ENCODE results near the gene RFC5.
"Not testable (repeated sequence)": the region's sequence is repeated elsewhere in the genome, so short reads cannot be mapped to it uniquely, and the experiment has no call there.

RFC5 gene

GRCh38 chr12:118016424-118017264 is at the start of gene RFC5:
Gene RFC5, plus strand, starts transcription at chr12:118016703. Its CDS starts 125 bp downstream, at chr12:118016828.
- peak; percentile 96 for DNase-seq

- DNase-seq: no peak
Measured at GRCh38 chr12:117967043-117967442, 49.5 kb upstream of the RFC5 start.

- DNase-seq: no peak
Measured at GRCh38 chr12:117967512-117967911, 49.0 kb upstream of the RFC5 start.

GRCh38 chr12:117968151-117968789 is 48.2 kb upstream of the RFC5 start:
- DNase-seq: no peak

- peak; percentile 24 for DNase-seq
Measured at GRCh38 chr12:117968826-117969659, 47.5 kb upstream of the RFC5 start, which contains the start of gene KSR2. Gene KSR2, minus strand, starts transcription at chr12:117968990. Its CDS starts 735 bp downstream, at chr12:117968255.

- DNase-seq: no peak
Measured at GRCh38 chr12:117970334-117970733, 46.2 kb upstream of the RFC5 start.

- no peak for DNase-seq
Measured at GRCh38 chr12:117972301-117972700, 44.2 kb upstream of the RFC5 start.

- DNase-seq: no peak
Measured at GRCh38 chr12:117975006-117975405, 41.5 kb upstream of the RFC5 start.

GRCh38 chr12:117977373-117977772 is 39.1 kb upstream of the RFC5 start:
- no peak for DNase-seq

- no peak for DNase-seq
Measured at GRCh38 chr12:117980616-117981015, 35.9 kb upstream of the RFC5 start.

- no peak for DNase-seq
Measured at GRCh38 chr12:117981267-117981666, 35.2 kb upstream of the RFC5 start.

GRCh38 chr12:117985182-117985581 is 31.3 kb upstream of the RFC5 start:
- DNase-seq: no peak

- no peak for DNase-seq
Measured at GRCh38 chr12:117986705-117987469, 29.6 kb upstream of the RFC5 start.

GRCh38 chr12:117994551-117995438 is 21.7 kb upstream of the RFC5 start:
- DNase-seq: no peak

- DNase-seq: no peak
Measured at GRCh38 chr12:117998719-117999118, 17.8 kb upstream of the RFC5 start.

- not testable (repeated sequence) for DNase-seq
Measured at GRCh38 chr12:117999806-118000205, 16.7 kb upstream of the RFC5 start.

GRCh38 chr12:118010903-118011302 is 5.6 kb upstream of the RFC5 start:
- DNase-seq: no peak

- DNase-seq: no peak
Measured at GRCh38 chr12:118011377-118011776, 5.1 kb upstream of the RFC5 start.

GRCh38 chr12:118011961-118012360 is 4.5 kb upstream of the RFC5 start:
- no peak for DNase-seq

- DNase-seq: no peak
Measured at GRCh38 chr12:118013283-118013682, 3.2 kb upstream of the RFC5 start.

GRCh38 chr12:118015306-118015705 is 1.2 kb upstream of the RFC5 start:
- no peak for DNase-seq

Data from CD4-positive, alpha-beta T cell treated with Interleukin-4 for 4 hours (primary cell).